ENCODE data around the gene SPDYE6. TPM values are rescaled to one million over a fixed set of nuclear protein-coding genes. Genes with fewer than 3 reads are reported as not detected.
"Not testable (repeated sequence)": the region's sequence is repeated elsewhere in the genome, so short reads cannot be mapped to it uniquely, and the experiment has no call there.

SPDYE6 gene
- total and polyA plus RNA-seq, 5 donors = 0.18 TPM; not detected in 4

DNA sequence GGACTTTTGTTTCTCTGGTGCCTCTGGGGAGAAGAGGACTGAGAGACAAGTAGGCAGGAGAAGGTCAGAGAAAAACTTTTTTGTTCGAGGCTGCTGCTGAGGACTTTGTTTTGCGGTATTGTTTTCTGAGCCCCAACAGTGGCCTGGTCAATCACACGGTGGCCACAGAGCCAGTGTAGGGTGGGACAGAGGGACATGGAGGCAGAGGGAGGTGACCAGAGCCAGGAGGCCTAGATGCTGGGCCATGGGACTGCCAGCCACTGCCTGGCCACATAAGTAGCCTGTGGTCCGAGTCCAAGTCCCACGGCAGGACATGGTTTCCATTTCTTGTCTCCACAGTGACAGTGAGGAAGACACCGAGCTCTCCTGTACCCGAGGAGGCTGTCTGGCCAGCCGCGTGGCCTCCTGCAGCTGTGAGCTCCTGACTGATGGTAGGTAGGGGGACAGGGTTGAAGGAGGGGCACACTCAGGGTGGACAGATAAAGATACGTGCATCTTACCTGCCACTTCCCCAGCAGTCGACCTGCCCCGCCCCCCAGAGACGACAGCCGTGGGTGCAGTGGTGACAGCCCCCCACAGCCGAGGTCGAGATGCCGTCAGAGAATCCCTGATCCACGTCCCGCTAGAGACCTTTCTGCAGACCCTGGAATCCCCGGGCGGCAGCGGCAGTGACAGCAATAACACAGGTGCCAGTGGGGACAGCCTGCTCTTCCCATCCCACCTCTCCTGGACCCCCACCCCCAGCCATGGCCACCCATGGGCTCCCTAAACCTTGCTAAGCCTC, 42.1 kb downstream of the SPDYE6 start:
- WGBS = 87% methylated on average over 22 of the region's 22 CpGs
- H3K4me1 ChIP-seq (ENCODE audit: control insufficient read depth, insufficient read depth, low read length) = no peaks in the 10 kb centered on the region
- DNase-seq = no peak

DNA sequence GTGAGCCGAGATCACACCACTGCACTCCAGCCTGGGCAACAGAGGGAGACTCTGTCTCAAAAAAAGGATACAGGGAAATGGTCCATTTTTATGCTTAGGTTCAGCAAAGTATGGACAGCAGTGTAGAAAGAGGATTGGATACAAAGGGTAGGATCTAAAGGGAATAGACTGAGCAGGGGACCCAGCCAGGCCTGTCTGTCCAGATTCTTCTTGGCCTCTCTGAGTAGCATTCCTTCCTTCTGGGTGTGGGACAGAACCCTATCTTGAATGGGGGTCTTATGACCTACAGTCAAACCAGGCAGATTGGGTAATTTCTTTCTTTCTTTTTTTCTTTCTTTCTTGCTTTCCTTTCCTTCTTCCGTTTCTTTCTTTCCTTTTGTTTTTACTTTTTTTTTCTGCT, 43.9 kb downstream of the SPDYE6 start:
- H3K4me1 ChIP-seq (ENCODE audit: control insufficient read depth, insufficient read depth, low read length) = no peaks in the 10 kb centered on the region
- intact Hi-C loops (cut with DNase I) = no loop called here
- 87% methylated on average over 2 of the region's 2 CpGs for WGBS
- no peaks in the 10 kb centered on the region for H3K9me3 ChIP-seq (ENCODE audit: control insufficient read depth, low read length)
- DNase-seq (no peak), ATAC-seq (no peak)
- H3K4me3 ChIP-seq (ENCODE audit: low read length) = no peak overlapping the region
- no peak overlapping the region for H3K27ac ChIP-seq (ENCODE audit: low read length)
- no peaks in the 10 kb centered on the region for H3K27me3 ChIP-seq (ENCODE audit: control insufficient read depth, insufficient read depth)

More for the DNA sequence above, 42.1 kb downstream of the SPDYE6 start:
- ATAC-seq = no peak
- H3K9me3 ChIP-seq (ENCODE audit: control insufficient read depth, low read length) = no peaks in the 10 kb centered on the region
- H3K4me3 ChIP-seq (ENCODE audit: low read length) = no peak overlapping the region
- no peaks in the 10 kb centered on the region for H3K27me3 ChIP-seq (ENCODE audit: control insufficient read depth, insufficient read depth)
- H3K27ac ChIP-seq (ENCODE audit: low read length) = no peak overlapping the region
- intact Hi-C loops (cut with DNase I) = no loop called here

DNA sequence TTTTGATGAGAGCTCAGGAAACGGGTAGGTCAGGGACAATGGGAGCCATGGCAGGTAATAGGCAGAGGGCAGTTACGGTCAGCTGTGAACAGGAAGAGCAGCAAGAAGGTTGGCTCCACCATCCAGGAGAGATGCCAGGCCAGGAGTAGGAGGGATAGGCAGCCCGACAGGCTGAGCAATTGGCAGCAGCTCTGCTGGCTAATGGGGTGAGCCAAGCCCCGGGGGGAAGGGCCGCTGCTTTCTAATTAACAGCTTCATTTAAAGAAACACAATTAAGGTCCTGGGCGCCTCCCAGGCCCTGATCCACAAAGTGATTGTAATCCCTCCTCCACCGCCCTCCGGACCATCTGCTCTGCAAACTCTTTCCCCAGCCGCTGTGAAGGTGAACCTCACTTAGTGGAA, 45.8 kb downstream of the SPDYE6 start:
- H3K27ac ChIP-seq (ENCODE audit: low read length) = no peak overlapping the region
- intact Hi-C loops (cut with DNase I) = no loop called here
- H3K9me3 ChIP-seq (ENCODE audit: control insufficient read depth, low read length) = no peaks in the 10 kb centered on the region
- H3K27me3 ChIP-seq (ENCODE audit: control insufficient read depth, insufficient read depth) = no peaks in the 10 kb centered on the region
- H3K4me3 ChIP-seq (ENCODE audit: low read length) = no peak overlapping the region
- WGBS = 93% methylated on average over 9 of the region's 9 CpGs
- no peaks in the 10 kb centered on the region for H3K4me1 ChIP-seq (ENCODE audit: control insufficient read depth, insufficient read depth, low read length)
- DNase-seq (no peak), ATAC-seq (no peak)

GRCh38 chr7:102306916-102307677, 49.1 kb downstream of the SPDYE6 start:
- DNase-seq (peak; percentile 47 to 81 (median 76)), ATAC-seq (peak; percentile 70 to 73)
- no peaks in the 10 kb centered on the region for H3K9me3 ChIP-seq (ENCODE audit: control insufficient read depth, low read length)
- H3K4me1 ChIP-seq (ENCODE audit: control insufficient read depth, insufficient read depth, low read length) = no peaks in the 10 kb centered on the region
- H3K27me3 ChIP-seq (ENCODE audit: control insufficient read depth, insufficient read depth) = no peaks in the 10 kb centered on the region
- intact Hi-C loops (cut with DNase I) = no loop called here
- no peak overlapping the region for H3K4me3 ChIP-seq (ENCODE audit: low read length)
- H3K27ac ChIP-seq (ENCODE audit: low read length) = no peak overlapping the region
- 52% methylated on average over 17 of the region's 17 CpGs for WGBS

- WGBS = 93% methylated on average over 17 of the region's 17 CpGs
- Histone ChIP-seq H3K9me3 (ENCODE audit: control insufficient read depth, low read length) (no peaks in the 10 kb centered on the region), H3K27ac (ENCODE audit: low read length) (no peak overlapping the region), H3K27me3 (ENCODE audit: control insufficient read depth, insufficient read depth) (no peaks in the 10 kb centered on the region), H3K4me1 (ENCODE audit: control insufficient read depth, insufficient read depth, low read length) (no peaks in the 10 kb centered on the region), H3K4me3 (ENCODE audit: low read length) (no peak overlapping the region)
- intact Hi-C loops (cut with DNase I) = no loop called here
- no peak for ATAC-seq
- DNase-seq = no peak
Measured at GRCh38 chr7:102305414-102306268, 50.6 kb downstream of the SPDYE6 start.

GRCh38 chr7:102304668-102305067, 51.6 kb downstream of the SPDYE6 start:
- H3K9me3 ChIP-seq (ENCODE audit: control insufficient read depth, low read length) = no peaks in the 10 kb centered on the region
- 51% methylated on average over 11 of the region's 11 CpGs for WGBS
- DNase-seq (peak in 1 of 3 donors; percentile 73), ATAC-seq (peak in 1 of 2 donors; percentile 34)
- no peak overlapping the region for H3K4me3 ChIP-seq (ENCODE audit: low read length)
- intact Hi-C loops (cut with DNase I) = no loop called here
- H3K4me1 ChIP-seq (ENCODE audit: control insufficient read depth, insufficient read depth, low read length) = no peaks in the 10 kb centered on the region
- H3K27me3 ChIP-seq (ENCODE audit: control insufficient read depth, insufficient read depth) = no peaks in the 10 kb centered on the region
- H3K27ac ChIP-seq (ENCODE audit: low read length) = no peak overlapping the region

DNA sequence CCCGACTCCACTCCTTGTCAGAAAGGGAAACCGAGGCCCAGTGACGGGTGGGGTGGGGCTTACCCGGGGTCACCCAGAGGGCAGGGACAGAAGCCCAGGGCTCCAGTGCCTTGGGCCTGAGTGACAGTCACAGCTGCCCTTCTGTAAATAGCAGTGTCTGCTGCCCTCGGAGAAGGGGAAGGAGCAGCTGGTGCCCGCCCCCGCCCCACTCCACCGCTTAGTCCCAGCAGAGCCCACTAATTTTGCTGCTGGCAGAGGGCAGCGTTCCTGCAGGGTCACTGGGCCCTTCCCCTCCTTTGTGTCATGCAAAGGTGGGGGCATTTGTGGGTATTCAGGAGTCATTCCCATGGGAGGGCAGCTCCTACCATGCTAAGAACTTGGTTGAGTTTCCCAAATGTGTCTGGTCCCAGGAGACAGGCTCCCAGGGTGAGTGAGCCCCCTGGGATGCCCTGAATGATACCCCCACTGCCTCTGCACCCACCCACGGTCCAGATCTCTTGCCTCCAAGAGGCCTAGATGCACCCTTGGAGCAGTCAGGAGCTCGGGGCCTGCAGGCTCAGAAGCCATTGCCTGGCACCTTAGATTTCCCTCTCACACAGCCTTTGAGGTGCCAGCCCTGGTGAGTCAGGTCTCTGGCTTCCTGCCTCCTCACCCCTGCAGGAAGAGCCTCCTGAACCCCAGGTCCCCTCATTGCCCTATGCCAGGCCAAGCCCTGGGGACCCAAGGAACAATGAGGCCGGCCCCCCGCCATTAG, 52.4 kb downstream of the SPDYE6 start:
- WGBS = 83% methylated on average over 13 of the region's 13 CpGs
- H3K27ac ChIP-seq (ENCODE audit: low read length) = no peak overlapping the region
- no peaks in the 10 kb centered on the region for H3K4me1 ChIP-seq (ENCODE audit: control insufficient read depth, insufficient read depth, low read length)
- no peaks in the 10 kb centered on the region for H3K27me3 ChIP-seq (ENCODE audit: control insufficient read depth, insufficient read depth)
- no peaks in the 10 kb centered on the region for H3K9me3 ChIP-seq (ENCODE audit: control insufficient read depth, low read length)
- ATAC-seq = no peak
- no peak for DNase-seq
- intact Hi-C loops (cut with DNase I) = no loop called here
- no peak overlapping the region for H3K4me3 ChIP-seq (ENCODE audit: low read length)

DNA sequence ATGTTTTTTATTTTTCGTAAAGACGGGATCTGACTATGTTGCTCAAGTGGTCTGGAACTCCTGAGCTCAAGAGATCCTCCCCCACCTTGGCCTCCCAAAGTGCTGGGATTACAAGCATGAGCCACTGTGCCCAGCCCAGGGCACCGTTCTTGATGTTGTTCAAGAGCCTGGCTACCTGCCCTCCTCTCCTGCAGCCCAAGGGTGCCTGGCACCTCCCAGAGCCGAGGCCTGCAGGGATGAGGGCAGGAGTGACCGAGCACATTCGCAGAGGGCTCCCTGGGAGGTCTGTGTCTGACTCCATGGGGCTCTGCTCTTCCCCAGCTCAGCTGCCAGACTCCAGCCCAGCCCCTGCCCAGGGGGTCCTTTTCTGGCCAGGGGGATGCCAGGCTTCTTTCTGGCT, 54.2 kb downstream of the SPDYE6 start:
- no peak for ATAC-seq
- no peak overlapping the region for H3K27ac ChIP-seq (ENCODE audit: low read length)
- no peaks in the 10 kb centered on the region for H3K9me3 ChIP-seq (ENCODE audit: control insufficient read depth, low read length)
- DNase-seq = no peak
- no peaks in the 10 kb centered on the region for H3K4me1 ChIP-seq (ENCODE audit: control insufficient read depth, insufficient read depth, low read length)
- no peak overlapping the region for H3K4me3 ChIP-seq (ENCODE audit: low read length)
- 94% methylated on average over 6 of the region's 6 CpGs for WGBS
- intact Hi-C loops (cut with DNase I) = no loop called here
- no peaks in the 10 kb centered on the region for H3K27me3 ChIP-seq (ENCODE audit: control insufficient read depth, insufficient read depth)

- intact Hi-C loops (cut with DNase I); DNase-seq; H3K27ac ChIP-seq (ENCODE audit: low read length); H3K4me1 ChIP-seq (ENCODE audit: control insufficient read depth, insufficient read depth, low read length); H3K9me3 ChIP-seq (ENCODE audit: control insufficient read depth, low read length); ATAC-seq; H3K27me3 ChIP-seq (ENCODE audit: control insufficient read depth, insufficient read depth); H3K4me3 ChIP-seq (ENCODE audit: low read length): not testable (repeated sequence)
- 92% methylated on average over 14 of the region's 14 CpGs for WGBS
Measured at GRCh38 chr7:102301367-102301766, 54.9 kb downstream of the SPDYE6 start.

DNA sequence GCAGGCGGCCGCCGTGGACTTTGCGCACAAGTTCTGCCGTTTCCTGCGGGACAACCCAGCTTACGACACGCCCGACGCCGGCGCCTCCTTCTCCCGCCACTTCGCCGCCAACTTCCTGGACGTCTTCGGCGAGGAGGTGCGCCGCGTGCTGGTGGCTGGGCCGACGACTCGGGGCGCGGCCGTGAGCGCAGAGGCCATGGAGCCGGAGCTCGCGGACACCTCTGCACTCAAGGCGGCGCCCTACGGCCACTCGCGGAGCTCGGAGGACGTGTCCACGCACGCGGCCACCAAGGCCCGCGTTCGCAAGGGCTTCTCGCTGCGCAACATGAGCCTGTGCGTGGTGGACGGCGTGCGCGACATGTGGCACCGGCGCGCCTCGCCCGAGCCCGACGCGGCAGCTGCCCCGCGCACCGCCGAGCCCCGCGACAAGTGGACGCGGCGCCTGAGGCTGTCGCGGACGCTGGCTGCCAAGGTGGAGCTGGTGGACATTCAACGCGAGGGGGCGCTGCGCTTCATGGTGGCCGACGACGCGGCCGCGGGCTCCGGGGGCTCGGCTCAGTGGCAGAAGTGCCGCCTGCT, 55.5 kb downstream of the SPDYE6 start:
- intact Hi-C loops (cut with DNase I) = no loop called here
- no peak overlapping the region for H3K4me3 ChIP-seq (ENCODE audit: low read length)
- ATAC-seq (peak; percentile 6 to 34), DNase-seq (peak in 1 of 3 donors; percentile 69)
- H3K4me1 ChIP-seq (ENCODE audit: control insufficient read depth, insufficient read depth, low read length) = no peaks in the 10 kb centered on the region
- no peaks in the 10 kb centered on the region for H3K9me3 ChIP-seq (ENCODE audit: control insufficient read depth, low read length)
- H3K27me3 ChIP-seq (ENCODE audit: control insufficient read depth, insufficient read depth) = no peaks in the 10 kb centered on the region
- WGBS = 32% methylated on average over 84 of the region's 84 CpGs
- H3K27ac ChIP-seq (ENCODE audit: low read length) = no peak overlapping the region
